PC-9 (cell line): ENCODE measurements around the gene RASL11B.

ENCODE experiments used
- EZH2 ChIP-seq: fragments of 200-600 bp; sonication (generic); IDR thresholded peaks from 2 replicates; pipeline ENCODE4 v1.8.0; 2017; ENCODE audit warnings: antibody characterized with exemption, low read depth
- TF ChIP-seq, protein P1 (sequence below): fragments of 200-600 bp; sonication (generic); conservative IDR thresholded peaks from 2 replicates; pipeline ENCODE4 v1.6.1; 2017; ENCODE audit warnings: mixed run types, antibody characterized with exemption, mild to moderate bottlenecking, moderate library complexity

DNA sequence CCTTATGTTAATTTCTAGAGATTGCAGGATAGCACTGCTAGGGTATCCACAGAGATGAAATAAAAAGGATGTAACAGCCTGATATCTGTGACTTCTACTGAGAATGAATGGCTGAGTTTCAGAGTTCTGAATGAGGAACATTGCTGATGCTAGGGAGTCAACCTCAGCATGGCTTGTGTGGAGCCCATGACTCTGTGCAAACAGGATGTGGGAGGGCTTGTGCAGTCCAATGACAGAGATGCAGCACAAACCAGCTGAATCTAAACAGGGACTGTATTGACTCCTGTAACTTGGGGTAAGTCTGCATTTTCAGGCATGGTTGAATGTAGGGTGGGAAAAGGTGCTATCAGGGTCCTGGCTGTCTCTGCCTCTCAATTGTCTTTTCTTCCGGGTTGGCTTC is 5.3 kb upstream of the RASL11B start:
- TF ChIP-seq, protein P1, sequence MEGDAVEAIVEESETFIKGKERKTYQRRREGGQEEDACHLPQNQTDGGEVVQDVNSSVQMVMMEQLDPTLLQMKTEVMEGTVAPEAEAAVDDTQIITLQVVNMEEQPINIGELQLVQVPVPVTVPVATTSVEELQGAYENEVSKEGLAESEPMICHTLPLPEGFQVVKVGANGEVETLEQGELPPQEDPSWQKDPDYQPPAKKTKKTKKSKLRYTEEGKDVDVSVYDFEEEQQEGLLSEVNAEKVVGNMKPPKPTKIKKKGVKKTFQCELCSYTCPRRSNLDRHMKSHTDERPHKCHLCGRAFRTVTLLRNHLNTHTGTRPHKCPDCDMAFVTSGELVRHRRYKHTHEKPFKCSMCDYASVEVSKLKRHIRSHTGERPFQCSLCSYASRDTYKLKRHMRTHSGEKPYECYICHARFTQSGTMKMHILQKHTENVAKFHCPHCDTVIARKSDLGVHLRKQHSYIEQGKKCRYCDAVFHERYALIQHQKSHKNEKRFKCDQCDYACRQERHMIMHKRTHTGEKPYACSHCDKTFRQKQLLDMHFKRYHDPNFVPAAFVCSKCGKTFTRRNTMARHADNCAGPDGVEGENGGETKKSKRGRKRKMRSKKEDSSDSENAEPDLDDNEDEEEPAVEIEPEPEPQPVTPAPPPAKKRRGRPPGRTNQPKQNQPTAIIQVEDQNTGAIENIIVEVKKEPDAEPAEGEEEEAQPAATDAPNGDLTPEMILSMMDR: no peak
- TF ChIP-seq EZH2: no peak
